Measurements from ENCODE around the gene A4GALT.

- no peak for TF ChIP-seq EZH2 (IDR thresholded peaks at IDR 0.05; ENCODE audit: low read length, missing control alignments)
- TF ChIP-seq, protein P1, sequence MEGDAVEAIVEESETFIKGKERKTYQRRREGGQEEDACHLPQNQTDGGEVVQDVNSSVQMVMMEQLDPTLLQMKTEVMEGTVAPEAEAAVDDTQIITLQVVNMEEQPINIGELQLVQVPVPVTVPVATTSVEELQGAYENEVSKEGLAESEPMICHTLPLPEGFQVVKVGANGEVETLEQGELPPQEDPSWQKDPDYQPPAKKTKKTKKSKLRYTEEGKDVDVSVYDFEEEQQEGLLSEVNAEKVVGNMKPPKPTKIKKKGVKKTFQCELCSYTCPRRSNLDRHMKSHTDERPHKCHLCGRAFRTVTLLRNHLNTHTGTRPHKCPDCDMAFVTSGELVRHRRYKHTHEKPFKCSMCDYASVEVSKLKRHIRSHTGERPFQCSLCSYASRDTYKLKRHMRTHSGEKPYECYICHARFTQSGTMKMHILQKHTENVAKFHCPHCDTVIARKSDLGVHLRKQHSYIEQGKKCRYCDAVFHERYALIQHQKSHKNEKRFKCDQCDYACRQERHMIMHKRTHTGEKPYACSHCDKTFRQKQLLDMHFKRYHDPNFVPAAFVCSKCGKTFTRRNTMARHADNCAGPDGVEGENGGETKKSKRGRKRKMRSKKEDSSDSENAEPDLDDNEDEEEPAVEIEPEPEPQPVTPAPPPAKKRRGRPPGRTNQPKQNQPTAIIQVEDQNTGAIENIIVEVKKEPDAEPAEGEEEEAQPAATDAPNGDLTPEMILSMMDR (conservative IDR thresholded peaks at IDR 0.05 in 1 of 2, IDR thresholded peaks at IDR 0.05 in 1 of 2; ENCODE audit: low read depth in 1 of 2, low read length in 2 of 2) = peak in 1 of 2 donors; percentile 21
These were observed 34.6 kb downstream of the A4GALT start for GRCh38 chr22:42685941-42686653.

Measured in fibroblast of lung (primary cell).